ENCODE data around the gene FXYD2.

DNA sequence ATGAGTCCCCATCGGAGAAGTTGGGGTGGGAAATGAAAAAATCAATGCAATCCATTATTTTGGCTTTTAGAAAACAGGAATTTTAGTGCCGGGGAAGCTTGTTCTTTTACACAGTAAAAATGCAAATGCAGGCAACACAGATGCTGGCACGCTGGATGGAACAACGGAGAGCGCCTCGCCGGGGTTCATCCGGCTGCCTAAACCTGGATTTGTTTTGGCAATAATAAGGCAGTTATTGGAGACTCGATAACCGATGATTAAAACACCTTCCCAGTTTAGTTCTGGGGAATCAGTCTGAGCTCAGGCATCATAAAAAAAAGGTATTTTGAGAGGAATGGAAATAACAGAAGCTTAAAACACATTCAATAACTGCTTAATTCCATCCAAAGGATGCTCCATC lies 30.4 kb downstream of the FXYD2 start:
- TF ChIP-seq MAFK (IDR thresholded peaks at IDR 0.05; ENCODE audit: low read depth, low read length) (no peak), MXI1 (IDR thresholded peaks at IDR 0.05; ENCODE audit: borderline replicate concordance, low read depth, low read length) (no peak), RFX5 (IDR thresholded peaks at IDR 0.05; ENCODE audit: low read depth, low read length) (no peak)

All from IMR-90 (cell line).